HG03066 (cell line): ENCODE data around the gene MTFMT.
"Not testable (repeated sequence)": the region's sequence is repeated elsewhere in the genome, so short reads cannot be mapped to it uniquely, and the experiment has no call there.

Experiments
- ATAC-seq: cut with Tn5 transposase; IDR thresholded peaks from one replicate; pipeline ENCODE4 v1.9.1; 2021; ENCODE audit warnings: low read depth; ENCODE audit not compliant: unreplicated experiment

The MTFMT gene

GRCh38 chr15:65040461-65040860 lies 11.0 kb upstream of the MTFMT start:
- no peak for ATAC-seq

- no peak for ATAC-seq
Measured at GRCh38 chr15:65038836-65039235, 9.4 kb upstream of the MTFMT start.

- no peak for ATAC-seq
Measured at GRCh38 chr15:65038428-65038827, 9.0 kb upstream of the MTFMT start.

GRCh38 chr15:65037309-65037708 lies 7.9 kb upstream of the MTFMT start:
- ATAC-seq, result no peak

GRCh38 chr15:65034719-65035118 lies 5.3 kb upstream of the MTFMT start:
- ATAC-seq, result no peak

- no peak for ATAC-seq
Measured at GRCh38 chr15:65033659-65034269, 4.3 kb upstream of the MTFMT start.

GRCh38 chr15:65032801-65033537 lies 3.5 kb upstream of the MTFMT start:
- no peak for ATAC-seq

GRCh38 chr15:65029736-65030208 lies 333 bp upstream of the MTFMT start:
- no peak for ATAC-seq

GRCh38 chr15:65028338-65028737 lies 1.1 kb downstream of the MTFMT start:
- ATAC-seq, result no peak

- ATAC-seq, result no peak
Measured at GRCh38 chr15:65027593-65027992, 1.8 kb downstream of the MTFMT start.

GRCh38 chr15:65026756-65027155 lies 2.7 kb downstream of the MTFMT start:
- no peak for ATAC-seq

- no peak for ATAC-seq
Measured at GRCh38 chr15:65021488-65021887, 8.0 kb downstream of the MTFMT start.

- no peak for ATAC-seq
Measured at GRCh38 chr15:65020419-65020818, 9.0 kb downstream of the MTFMT start.

GRCh38 chr15:65011198-65011597 lies 18.2 kb downstream of the MTFMT start:
- ATAC-seq, result not testable (repeated sequence)

GRCh38 chr15:65008983-65009382 lies 20.5 kb downstream of the MTFMT start:
- ATAC-seq, result no peak

- ATAC-seq, result no peak
Measured at GRCh38 chr15:65006876-65007275, 22.6 kb downstream of the MTFMT start.

- no peak for ATAC-seq
Measured at GRCh38 chr15:65004993-65005392, 24.4 kb downstream of the MTFMT start.

- ATAC-seq, result no peak
Measured at GRCh38 chr15:64997745-64998375, 31.6 kb downstream of the MTFMT start.

- no peak for ATAC-seq
Measured at GRCh38 chr15:64997066-64997465, 32.4 kb downstream of the MTFMT start.

GRCh38 chr15:64993290-64993689 lies 36.1 kb downstream of the MTFMT start:
- ATAC-seq, result no peak

GRCh38 chr15:64991536-64992135 lies 37.8 kb downstream of the MTFMT start:
- no peak for ATAC-seq

- ATAC-seq, result no peak
Measured at GRCh38 chr15:64990168-64990470, 39.3 kb downstream of the MTFMT start.
